ENCODE measurements around the gene ZNRF1. TPM values are rescaled to one million over a fixed set of nuclear protein-coding genes. Genes with fewer than 3 reads are reported as not detected.
A peak's percentile ranks its signal among the peaks of the same experiment; 100 is the strongest.

ZNRF1 gene
- total and polyA plus RNA-seq, 2 of the 13 experiments (the other 11 are each of a cell fraction or from before 2014, with no cell fraction given) = 43.9 to 58.7 TPM

GRCh38 chr16:75111961-75112733 is 113.3 kb downstream of the ZNRF1 start (continued):
- TF ChIP-seq ZNF580 (CRISPR knock-in tag; IDR thresholded peaks at IDR 0.05; ENCODE audit: borderline replicate concordance, low read depth) (no peak), AGO2 (optimal IDR thresholded peaks at IDR 0.05; ENCODE audit: low read depth, low read length) (peak; percentile 82), FOXC1 (CRISPR knock-in tag; IDR thresholded peaks at IDR 0.05; ENCODE audit: borderline replicate concordance) (peak; percentile 31; the same call in 1 of the 2 replicates), ESRRA (CRISPR knock-in tag; IDR thresholded peaks at IDR 0.05; ENCODE audit: low read depth) (no peak), SALL2 (CRISPR knock-in tag; IDR thresholded peaks at IDR 0.05) (no peak), ZNF713 (CRISPR knock-in tag; IDR thresholded peaks at IDR 0.05) (no peak), AKAP8 (CRISPR knock-in tag; IDR thresholded peaks at IDR 0.05) (peak; percentile 35; the same call in 1 of the 2 replicates)
- TF ChIP-seq, protein P1, sequence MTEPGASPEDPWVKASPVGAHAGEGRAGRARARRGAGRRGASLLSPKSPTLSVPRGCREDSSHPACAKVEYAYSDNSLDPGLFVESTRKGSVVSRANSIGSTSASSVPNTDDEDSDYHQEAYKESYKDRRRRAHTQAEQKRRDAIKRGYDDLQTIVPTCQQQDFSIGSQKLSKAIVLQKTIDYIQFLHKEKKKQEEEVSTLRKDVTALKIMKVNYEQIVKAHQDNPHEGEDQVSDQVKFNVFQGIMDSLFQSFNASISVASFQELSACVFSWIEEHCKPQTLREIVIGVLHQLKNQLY (CRISPR knock-in tag; IDR thresholded peaks at IDR 0.05) = no peak

- Histone ChIP-seq H3K9me3 (ENCODE audit: low read length) (no peaks in the 10 kb centered on the region), H3K9ac (ENCODE audit: insufficient read depth, low read depth, low read length) (no peak overlapping the region; the same call in 1 of the 2 replicates), H3K27me3 (ENCODE audit: control insufficient read depth in 1 of 2, insufficient read depth in 2 of 2, low read length in 2 of 2) (no peaks in the 10 kb centered on the region; a peak in 1 of 5 replicates), H3K79me2 (ENCODE audit: insufficient read depth, low read length) (peaks cover 7% of the 10 kb centered on the region), H3K4me1 (ENCODE audit: insufficient read depth, low read length) (peaks cover 66% of the 10 kb centered on the region), H2AFZ (ENCODE audit: low read length) (no peak overlapping the region), H3K4me2 (ENCODE audit: low read depth, low read length) (no peak overlapping the region), H3K27ac (ENCODE audit: extremely low read length, insufficient read depth, low read length) (no peak overlapping the region), H3K36me3 (replicated peaks in 1 of 2; ENCODE audit: control insufficient read depth in 1 of 2, insufficient read depth in 2 of 2, low read length in 2 of 2) (peaks cover 9 to 10% of the 10 kb centered on the region in 2 experiments; a peak in 3 of 5 replicates), H3K4me3 (replicated peaks in 1 of 3; ENCODE audit: insufficient read depth in 1 of 3, low read depth in 2 of 3, low read length in 3 of 3) (no peak overlapping the region), H4K20me1 (ENCODE audit: insufficient read depth, low read length) (no peaks in the 10 kb centered on the region)
- no peak for FAIRE-seq
- BruUV-seq (replicated peaks) = no TSS peak
- CTCF ChIA-PET (ENCODE audit: low intra/inter-chr PET ratio, low total read pairs) = no interaction called here
- DNase-seq (ENCODE audit: low spot score) = no peak
- POLR2A ChIA-PET = interaction anchor here (3.2 to 3.9 kb wide), 2 partner anchors 115 to 121 kb away, joined by 27 to 30 read pairs; partner anchors contain the start of gene ZNRF1
- in situ Hi-C loops (cut with HindIII; ENCODE audit: extremely low pct_ligation_motif_present, low pct_unique_long_range_greater_than_20kb) (no loop called here), intact Hi-C loops (cut with micrococcal nuclease; ENCODE audit: unreplicated experiment) (no loop called here)
- WGBS (ENCODE audit: low lambda C conversion rate) = 81% methylated on average over 12 of the region's 14 CpGs
- ATAC-seq = no peak
- TF ChIP-seq POGK (CRISPR knock-in tag; conservative IDR thresholded peaks at IDR 0.05) (no peak), NFATC3 (CRISPR knock-in tag; IDR thresholded peaks at IDR 0.05) (no peak), ZNF446 (CRISPR knock-in tag; IDR thresholded peaks at IDR 0.05) (no peak), RELA (CRISPR knock-in tag; IDR thresholded peaks at IDR 0.05) (no peak), POLR2A (IDR thresholded peaks at IDR 0.05; ENCODE audit: insufficient read depth in 1 of 2, low read depth in 2 of 2, low read length in 2 of 2) (peak in 1 of 2 experiments; percentile 11; a peak in 1 of 4 replicates), ZNF7 (CRISPR knock-in tag; IDR thresholded peaks at IDR 0.05) (no peak), CHD4 (IDR thresholded peaks at IDR 0.05; ENCODE audit: borderline replicate concordance, low read length) (no peak), MTA3 (CRISPR knock-in tag; IDR thresholded peaks at IDR 0.05) (no peak), ESRRA (CRISPR knock-in tag; IDR thresholded peaks at IDR 0.05; ENCODE audit: low read depth) (no peak)
Observed at GRCh38 chr16:75112734-75113491, 114.1 kb downstream of the ZNRF1 start.

Measured in HepG2 (cell line).